ENCODE data around the gene CPTP.

The CPTP gene

DNA sequence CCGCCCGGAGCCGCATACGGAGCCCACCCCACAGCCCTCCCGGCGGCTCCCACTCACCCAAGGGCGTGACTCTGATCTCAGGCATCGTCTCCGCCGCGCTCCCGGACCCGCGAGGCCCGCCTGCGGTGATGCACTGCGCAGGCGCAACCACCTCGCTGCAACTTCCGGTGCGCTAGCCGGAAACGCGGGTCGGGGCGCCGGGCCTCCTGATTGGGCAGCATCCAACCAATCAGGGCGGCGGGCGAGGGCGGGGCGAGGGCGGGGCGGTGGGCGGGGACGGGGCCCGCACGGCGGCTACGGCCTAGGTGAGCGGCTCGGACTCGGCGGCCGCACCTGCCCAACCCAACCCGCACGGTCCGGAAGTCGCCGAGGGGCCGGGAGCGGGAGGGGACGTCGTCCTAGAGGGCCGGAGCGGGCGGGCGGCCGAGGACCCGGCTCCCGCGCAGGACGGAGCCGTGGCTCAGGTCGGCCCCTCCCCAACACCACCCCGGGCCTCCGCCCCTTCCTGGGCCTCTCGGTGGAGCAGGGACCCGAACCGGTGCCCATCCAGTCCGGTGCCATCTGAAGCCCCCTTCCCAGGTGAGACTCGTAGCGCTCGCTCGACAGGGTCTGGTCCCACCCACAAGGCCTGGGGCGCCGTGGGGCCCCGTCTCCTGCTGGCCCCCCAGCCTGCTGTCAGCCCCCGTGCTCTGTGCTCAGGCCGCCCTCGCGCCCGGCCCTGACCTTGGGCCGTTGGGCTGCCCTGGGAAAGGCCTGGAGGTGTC, at the start of gene CPTP, which contains the start of gene INTS11:
CPTP (plus strand) TSS at position 279 of the 764 bp plus-strand sequence. CDS start 2,109 bp downstream, outside the sequence.
INTS11 (minus strand) TSS at position 137 of the 764 bp plus-strand sequence; CDS start at position 85, 52 bp downstream.
- peak; percentile 93 for DNase-seq

- no peak for DNase-seq
These were observed 49.6 kb upstream of the CPTP start for GRCh38 chr1:1274931-1275431.

- DNase-seq: no peak
These were observed 48.8 kb upstream of the CPTP start for GRCh38 chr1:1275836-1276235.

GRCh38 chr1:1278620-1279019, 46.0 kb upstream of the CPTP start:
- DNase-seq: no peak

- no peak for DNase-seq
These were observed 45.6 kb upstream of the CPTP start for GRCh38 chr1:1279028-1279427.

DNA sequence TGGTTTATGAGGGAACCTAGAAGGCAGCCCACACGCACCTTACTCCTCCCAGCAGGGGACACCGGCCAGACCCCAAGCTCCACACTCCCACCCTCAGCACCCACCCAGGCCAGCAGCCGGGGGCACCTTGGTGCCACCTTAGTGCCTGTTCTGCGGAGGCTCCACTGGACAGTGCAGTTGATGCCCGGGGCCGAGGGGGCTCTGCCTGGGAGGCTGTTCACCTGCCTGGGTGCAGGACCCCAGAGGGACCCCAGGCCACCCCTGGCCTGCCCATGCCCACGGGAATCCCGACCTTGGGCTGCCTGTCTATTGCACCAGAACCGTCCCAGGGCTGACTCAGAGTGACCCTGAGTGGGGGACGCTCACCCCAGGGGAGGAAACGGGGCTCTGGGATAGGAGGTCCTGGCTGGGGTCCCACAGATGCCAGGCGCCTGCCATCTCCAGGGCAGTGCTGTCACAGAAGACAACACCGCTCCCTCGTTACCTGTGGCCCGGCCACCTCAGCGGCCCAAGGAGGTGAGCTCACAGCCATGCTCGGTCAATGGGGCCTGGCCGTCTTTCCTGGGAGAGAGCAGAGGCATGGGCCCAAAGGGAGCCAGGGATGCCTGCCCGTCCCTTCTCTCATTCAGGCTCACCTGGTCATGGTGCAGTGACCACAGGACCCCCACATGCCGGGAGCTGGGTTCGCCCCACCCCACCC, 43.7 kb upstream of the CPTP start:
- no peak for DNase-seq

GRCh38 chr1:1281533-1282321, 42.9 kb upstream of the CPTP start:
- DNase-seq: no peak

DNA sequence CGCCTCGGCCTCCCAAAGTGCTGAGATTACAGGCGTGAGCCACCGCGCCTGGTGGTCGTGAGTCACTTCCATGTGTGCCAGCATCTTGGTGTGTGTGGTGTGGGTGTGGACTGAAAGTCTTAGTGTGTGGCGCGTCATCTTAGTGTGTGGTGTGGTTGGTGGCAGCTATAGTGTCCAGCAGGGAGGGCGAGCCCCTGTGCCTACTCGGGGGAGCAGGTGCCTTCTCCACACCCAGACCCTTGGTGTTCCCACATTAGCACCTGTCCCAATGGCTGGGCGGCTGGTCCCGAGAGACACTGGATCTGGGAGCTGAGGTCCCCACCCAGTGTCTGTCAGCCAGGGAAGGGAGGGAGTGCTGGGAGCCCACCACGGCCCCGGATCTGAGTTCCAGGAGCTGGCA, 41.6 kb upstream of the CPTP start:
- no peak for DNase-seq

- no peak for DNase-seq
These were observed 40.8 kb upstream of the CPTP start for GRCh38 chr1:1283821-1284220.

GRCh38 chr1:1284221-1285101, 40.1 kb upstream of the CPTP start:
- DNase-seq: no peak

DNA sequence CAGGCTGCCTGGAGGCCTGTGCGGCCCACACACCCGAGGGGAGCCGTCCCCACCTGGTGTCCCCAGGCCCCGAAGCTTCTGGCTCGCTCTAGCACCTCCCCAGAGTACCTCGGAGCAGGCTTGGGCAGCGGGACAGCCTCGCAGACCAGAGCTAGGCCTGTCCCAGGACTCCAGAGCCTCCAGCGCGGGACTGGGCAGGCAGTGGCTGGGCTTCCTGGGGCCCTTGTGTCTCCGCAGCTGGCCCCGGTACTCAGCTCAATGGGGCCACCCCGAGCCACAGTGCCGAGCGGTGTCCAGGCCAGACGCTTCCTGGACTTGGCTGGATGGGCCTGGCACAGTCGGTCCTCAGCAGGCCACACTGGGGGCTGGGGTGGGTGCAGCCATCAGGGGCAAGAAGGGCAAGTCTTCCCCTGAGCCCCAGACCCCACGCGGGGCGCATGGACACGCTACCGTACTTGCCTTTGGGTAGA, 39.5 kb upstream of the CPTP start:
- DNase-seq: no peak

DNA sequence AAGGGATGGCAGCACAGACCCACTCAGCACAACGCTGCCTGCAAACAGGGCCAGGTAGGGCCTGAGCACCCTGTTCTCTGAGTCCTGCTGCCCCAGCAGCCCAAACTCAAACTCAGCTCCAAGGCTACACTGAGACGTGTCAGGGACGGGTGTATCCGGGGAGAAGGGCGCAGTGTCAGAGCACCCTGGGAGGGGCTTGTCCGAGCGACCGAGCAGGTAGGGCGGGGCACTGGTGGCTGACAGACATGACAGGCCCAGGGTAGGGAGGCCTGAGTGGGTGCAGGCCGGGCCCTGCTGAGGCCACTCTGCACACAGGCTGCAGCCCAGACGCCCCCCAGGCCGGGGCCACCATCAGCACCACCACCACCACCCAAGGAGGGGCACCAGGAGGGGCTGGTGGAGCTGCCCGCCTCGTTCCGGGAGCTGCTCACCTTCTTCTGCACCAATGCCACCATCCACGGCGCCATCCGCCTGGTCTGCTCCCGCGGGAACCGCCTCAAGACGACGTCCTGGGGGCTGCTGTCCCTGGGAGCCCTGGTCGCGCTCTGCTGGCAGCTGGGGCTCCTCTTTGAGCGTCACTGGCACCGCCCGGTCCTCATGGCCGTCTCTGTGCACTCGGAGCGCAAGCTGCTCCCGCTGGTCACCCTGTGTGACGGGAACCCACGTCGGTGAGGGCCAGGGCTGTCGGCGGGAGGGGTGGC, 38.8 kb upstream of the CPTP start:
- DNase-seq: no peak

DNA sequence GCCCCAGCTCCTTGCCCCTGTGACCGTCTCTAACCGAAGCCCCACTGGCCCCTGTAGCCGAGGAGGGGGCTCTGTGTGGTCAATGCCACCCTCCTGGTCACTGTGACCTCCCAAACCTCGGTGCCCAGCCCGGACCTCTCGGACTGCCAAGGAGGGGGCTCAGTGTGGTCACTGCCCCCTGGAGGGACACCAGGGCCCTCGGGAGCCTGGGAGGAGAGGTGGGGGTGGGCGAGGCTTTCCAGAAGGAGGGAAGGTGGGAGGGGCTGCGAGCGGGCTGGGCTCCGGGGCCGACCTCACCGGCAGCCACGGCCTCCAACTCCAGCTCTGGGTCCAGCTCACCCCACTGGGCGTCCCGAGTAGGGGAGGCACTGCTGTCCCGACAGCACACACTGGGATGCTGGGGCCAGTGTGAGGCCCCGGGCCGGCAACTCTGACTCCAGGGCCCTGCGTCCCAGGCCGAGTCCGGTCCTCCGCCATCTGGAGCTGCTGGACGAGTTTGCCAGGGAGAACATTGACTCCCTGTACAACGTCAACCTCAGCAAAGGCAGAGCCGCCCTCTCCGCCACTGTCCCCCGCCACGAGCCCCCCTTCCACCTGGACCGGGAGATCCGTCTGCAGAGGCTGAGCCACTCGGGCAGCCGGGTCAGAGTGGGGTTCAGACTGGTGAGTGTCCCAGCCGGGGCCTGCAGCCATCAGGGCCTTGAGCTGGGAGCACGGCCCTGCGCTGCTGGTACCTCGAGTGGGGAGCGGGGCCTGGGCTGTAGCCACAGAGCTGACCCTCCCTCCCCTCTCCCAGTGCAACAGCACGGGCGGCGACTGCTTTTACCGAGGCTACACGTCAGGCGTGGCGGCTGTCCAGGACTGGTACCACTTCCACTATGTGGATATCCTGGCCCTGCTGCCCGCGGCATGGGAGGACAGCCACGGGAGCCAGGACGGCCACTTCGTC, 38.0 kb upstream of the CPTP start:
- DNase-seq: no peak

DNA sequence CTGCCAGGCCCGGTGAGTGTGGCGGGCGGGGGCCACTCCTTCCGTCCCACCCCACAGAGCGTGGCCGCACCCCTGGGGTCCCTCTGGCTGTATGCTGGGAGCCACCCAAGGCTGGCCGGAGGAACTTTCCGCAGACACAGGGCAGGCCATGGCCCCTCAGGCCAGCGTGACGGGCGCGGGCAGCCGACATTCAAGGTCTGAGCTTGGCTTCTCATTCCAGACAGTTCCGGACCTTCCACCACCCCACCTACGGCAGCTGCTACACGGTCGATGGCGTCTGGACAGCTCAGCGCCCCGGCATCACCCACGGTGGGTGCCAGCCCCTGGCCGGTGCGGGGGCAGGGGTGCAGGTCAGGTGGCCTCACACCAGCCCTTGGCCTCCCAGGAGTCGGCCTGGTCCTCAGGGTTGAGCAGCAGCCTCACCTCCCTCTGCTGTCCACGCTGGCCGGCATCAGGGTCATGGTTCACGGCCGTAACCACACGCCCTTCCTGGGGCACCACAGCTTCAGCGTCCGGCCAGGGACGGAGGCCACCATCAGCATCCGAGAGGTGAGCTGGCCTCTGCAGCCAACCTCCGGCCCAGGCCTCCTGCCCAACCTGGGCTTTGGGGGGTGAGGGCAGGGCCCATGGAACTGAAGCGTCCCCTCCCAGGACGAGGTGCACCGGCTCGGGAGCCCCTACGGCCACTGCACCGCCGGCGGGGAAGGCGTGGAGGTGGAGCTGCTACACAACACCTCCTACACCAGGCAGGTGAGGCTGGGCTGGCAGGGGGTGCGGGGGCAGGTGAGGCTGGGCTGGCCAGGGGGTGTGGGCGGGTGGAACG, 37.1 kb upstream of the CPTP start:
- DNase-seq: no peak

DNA sequence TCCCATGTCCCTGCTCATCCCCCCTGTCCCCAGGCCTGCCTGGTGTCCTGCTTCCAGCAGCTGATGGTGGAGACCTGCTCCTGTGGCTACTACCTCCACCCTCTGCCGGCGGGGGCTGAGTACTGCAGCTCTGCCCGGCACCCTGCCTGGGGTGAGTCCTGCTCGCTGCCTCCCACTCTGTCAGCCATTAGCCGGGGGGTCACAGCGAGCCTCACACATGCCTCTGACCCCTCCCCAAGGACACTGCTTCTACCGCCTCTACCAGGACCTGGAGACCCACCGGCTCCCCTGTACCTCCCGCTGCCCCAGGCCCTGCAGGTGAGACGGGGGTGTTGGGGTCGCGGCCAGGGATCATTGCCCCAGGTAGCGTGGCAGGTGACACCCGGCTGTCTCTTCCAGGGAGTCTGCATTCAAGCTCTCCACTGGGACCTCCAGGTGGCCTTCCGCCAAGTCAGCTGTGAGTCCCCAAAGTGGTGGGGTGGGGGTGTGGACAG, 34.3 kb upstream of the CPTP start:
- peak; percentile 75 for DNase-seq

DNA sequence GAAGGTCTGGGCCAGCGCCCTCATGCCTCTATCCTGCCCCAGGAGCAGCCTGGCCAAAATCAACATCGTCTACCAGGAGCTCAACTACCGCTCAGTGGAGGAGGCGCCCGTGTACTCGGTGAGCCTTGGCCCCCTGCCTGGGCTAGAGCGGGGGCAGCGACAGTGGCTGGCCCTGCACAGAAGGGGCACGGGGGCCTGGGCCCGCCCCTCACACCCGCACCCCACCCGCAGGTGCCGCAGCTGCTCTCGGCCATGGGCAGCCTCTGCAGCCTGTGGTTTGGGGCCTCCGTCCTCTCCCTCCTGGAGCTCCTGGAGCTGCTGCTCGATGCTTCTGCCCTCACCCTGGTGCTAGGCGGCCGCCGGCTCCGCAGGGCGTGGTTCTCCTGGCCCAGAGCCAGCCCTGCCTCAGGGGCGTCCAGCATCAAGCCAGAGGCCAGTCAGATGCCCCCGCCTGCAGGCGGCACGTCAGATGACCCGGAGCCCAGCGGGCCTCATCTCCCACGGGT, 33.5 kb upstream of the CPTP start:
- no peak for DNase-seq

DNA sequence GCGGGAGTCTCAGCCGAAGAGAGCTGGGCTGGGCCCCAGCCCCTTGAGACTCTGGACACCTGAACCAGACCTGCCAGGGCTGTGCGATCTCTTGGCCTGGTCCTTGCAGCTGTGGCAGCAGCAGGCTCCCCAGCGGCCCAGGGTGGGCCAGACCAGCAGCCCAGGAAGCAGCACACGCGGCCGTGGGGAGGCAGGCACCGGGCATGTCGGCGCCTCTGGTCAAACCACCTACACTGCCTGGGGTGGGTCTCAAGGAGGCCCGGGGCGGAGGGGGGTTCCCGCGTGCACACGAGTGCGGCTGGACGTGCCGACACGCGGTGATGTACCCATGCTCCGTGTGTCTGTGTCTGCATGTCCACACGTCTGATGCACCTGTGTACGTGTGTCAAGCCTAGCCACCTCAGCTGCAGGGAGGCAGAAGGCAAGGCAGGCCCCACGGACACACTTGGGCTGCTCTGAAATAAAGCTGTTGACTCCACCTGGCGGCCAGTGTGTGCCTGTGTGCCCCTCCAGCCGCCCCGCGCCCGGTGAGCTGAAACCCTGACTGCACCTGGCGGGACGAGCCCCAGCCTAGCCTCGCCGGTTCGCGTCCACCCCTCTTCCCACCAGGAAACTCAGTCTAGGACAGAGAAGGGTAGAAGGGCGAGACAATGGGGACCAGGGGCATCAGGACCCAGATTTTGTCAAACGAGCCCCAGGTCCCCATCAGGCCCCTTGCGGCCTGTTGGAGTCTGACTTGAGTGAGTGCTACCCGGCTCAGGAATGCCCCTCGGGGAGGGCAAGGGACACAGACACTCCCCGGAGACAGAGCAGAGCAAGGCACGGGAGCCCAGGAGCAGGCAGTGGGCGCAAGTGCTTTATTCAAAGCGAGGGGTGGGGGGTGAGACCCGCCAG, 32.8 kb upstream of the CPTP start:
- DNase-seq: peak; percentile 29

GRCh38 chr1:1292442-1292779, 32.2 kb upstream of the CPTP start:
- no peak for DNase-seq

Measured in T1000 (cell line).